Activated CD4-positive, alpha-beta T cell treated with anti-CD3 and anti-CD28 coated beads, Interleukin-2, amount 50 U/mL, for 24 hours (primary cell): ENCODE results near the gene HCN2.
A peak's percentile ranks its signal among the peaks of the same experiment; 100 is the strongest.

Experiments
- DNase-seq, 2 donors: peaks; one replicate each; pipeline ENCODE4 v3.0.0-alpha.2; 2020; ENCODE audit warnings: low read depth in 1 of 2, low spot score in 1 of 2

The HCN2 gene

DNA sequence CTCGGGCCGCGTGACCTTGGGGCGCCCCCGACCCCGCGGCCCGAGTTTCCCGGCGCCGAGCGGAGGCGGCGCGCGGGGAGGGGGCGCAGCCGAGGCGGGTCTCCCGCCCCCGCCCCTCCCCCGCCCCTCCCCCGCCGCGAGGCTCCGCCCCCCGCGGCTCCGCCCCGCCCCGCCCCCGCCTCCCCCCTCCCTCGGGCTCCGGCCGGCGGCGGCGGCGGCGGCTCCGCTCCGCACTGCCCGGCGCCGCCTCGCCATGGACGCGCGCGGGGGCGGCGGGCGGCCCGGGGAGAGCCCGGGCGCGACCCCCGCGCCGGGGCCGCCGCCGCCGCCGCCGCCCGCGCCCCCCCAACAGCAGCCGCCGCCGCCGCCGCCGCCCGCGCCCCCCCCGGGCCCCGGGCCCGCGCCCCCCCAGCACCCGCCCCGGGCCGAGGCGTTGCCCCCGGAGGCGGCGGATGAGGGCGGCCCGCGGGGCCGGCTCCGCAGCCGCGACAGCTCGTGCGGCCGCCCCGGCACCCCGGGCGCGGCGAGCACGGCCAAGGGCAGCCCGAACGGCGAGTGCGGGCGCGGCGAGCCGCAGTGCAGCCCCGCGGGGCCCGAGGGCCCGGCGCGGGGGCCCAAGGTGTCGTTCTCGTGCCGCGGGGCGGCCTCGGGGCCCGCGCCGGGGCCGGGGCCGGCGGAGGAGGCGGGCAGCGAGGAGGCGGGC lies at the start of gene HCN2:
Gene HCN2, plus strand, starts transcription at position 189 of the 703 bp plus-strand sequence. Its CDS starts 65 bp downstream, at position 254.
- no peak for DNase-seq

DNA sequence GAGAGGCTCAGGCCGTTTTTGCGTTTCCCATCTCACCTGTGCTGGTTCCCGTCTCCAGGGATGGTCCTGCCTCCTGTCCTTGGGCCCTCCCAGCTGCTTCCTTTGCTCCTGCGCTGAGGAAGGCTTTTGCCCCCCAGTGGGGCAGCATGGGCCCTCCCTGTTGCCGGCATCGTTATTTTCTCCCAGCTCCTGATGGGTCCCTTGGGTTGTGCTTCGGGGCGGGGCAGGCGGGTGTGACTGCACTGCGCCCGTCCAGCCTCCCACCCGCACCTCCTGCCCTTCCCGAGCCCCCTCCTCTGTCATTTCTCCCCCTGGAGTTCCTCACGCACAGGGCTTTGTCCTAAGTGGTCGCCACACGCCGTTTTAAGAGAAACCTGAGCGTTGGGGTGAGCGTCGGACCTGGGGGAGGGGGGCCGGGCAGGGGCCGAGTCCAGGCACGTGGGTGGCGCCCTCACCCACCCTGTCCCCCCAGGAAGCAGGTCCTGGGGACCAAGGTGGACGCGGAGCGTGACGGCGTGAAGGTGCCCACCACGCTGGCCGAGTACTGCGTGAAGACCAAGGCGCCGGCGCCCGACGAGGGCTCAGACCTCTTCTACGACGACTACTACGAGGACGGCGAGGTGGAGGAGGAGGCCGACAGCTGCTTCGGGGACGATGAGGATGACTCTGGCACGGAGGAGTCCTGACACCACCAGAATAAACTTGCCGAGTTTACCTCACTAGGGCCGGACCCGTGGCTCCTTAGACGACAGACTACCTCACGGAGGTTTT lies 48.6 kb upstream of the HCN2 start:
- no peak for DNase-seq

DNA sequence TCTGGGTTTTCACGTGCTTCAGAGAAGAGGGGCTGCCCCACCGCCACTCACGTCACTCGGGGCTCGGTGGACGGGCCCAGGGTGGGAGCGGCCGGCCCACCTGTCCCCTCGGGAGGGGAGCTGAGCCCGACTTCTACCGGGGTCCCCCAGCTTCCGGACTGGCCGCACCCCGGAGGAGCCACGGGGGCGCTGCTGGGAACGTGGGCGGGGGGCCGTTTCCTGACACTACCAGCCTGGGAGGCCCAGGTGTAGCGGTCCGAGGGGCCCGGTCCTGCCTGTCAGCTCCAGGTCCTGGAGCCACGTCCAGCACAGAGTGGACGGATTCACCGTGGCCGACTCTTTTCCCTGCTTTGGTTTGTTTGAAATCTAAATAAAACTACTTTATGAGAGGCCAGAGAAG lies 48.0 kb upstream of the HCN2 start:
- DNase-seq: no peak

DNA sequence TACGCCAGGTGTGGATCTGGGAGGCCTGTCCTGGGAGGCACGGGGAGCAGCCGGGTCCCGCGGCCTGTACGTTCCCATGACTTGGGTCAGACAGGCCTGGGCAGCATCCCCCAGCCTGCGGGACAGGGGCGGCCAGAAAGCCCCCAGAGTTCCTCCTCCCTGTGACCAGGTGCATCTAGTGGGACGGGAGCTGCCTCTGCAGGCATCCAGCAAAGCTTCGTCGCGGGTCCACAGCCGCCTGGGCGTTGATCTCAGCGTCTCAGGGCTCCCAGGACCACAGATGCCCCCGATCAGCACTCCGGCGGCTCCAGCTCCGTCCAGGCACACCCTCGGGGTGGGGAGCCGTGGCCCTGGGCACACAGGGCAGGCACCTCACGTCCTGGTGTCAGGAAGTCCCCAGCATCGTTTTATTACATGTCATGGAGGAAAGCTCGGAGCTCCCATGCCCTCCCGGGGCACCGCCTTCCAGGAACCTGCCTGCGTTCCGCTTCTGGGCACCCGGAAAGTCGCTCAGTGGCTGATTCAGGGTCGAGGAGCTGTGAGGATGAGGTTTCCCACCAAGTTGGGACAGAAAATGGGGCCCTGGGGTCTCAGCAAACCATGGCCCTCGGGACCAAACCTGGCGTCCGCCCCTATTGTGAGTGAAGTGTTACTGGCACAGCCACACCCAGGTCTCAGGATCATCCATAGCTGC lies 47.4 kb upstream of the HCN2 start:
- DNase-seq: no peak

DNA sequence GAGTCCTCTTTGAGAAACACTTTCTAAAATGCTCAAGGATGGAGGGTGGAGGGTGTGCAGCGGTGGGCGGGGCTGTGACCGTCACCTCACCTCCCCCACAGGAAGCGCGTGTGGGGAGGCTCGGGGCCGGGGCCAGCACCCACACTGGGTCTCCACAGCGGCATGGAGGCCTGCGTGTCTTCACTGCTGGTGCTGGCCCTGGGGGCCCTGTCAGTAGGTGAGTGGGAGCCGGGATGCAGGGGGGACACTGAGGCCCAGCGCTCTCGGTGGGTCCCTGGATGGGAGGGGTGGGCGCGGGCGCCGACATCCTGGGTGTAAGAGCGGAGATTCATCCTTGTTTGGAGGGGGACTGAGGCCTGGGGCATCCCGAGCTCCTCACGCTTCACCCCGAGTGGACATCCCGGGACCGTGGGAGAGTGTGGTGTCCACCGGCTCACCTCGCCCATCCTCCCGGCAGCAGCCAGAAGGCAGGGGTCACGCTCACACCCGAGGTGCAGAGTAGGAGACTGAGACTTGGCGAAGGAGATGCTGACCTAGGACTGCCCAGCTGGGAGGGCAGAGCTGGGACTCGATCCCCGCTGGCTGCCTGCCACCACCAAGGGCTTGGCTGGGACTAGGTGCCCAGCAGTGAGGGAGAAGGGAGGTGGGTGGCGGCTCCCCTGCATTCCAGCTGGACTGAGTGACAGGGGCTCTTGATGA lies 45.6 kb upstream of the HCN2 start, which contains the start of gene GZMM:
Gene GZMM, plus strand, starts transcription at position 144 of the 699 bp plus-strand sequence. Its CDS starts 19 bp downstream, at position 163.
- DNase-seq: peak; percentile 33 to 55

DNA sequence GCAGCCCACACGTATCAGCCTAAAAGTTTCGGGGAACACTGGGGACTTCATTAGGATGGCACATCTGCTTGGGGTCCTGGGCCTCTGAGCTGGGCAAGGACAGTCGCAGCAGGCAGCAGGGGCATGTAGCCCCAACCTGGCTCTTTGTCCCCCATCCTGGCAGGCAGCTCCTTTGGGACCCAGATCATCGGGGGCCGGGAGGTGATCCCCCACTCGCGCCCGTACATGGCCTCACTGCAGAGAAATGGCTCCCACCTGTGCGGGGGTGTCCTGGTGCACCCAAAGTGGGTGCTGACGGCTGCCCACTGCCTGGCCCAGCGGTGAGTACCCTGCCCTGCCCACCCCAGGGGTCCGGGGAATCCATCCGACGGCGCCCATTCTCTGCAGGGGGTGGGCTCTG lies 42.6 kb upstream of the HCN2 start:
- DNase-seq: no peak

DNA sequence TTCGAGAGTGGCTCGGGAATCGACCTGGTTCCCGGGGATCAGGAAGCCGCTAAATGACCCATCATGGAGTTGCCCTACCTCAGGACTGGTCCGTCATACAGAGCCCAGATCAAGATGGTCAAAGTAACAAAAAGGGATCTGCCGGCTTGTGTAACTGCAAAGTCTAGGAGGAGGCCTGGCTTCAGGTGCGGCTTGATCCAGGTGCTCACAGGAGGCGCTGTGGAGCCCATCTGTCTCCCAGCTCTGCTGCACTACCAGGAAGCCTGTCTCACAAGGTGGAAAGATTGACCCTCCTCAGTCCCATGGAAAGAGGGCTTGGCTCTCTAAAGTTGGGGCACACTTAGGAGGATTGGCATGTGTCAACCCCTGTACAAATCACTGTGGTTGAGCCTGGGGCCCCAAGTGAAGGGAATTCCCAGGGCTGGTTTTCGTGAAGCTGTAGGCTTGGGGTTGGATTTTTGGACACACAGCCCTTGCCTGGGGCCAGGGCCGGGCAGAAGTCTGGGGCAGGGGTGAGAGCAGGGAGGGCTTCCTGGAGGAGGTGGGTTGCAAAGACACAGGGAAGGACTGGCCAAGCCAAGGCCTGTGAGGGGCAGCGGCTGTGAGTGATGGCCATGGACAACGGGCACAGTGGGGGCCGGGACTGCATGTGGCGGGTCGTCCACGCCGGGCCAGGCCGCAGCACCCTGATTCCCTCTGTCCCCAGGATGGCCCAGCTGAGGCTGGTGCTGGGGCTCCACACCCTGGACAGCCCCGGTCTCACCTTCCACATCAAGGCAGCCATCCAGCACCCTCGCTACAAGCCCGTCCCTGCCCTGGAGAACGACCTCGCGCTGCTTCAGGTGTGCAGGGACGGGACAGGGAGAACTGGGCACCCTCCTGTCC lies 41.6 kb upstream of the HCN2 start:
- no peak for DNase-seq

DNA sequence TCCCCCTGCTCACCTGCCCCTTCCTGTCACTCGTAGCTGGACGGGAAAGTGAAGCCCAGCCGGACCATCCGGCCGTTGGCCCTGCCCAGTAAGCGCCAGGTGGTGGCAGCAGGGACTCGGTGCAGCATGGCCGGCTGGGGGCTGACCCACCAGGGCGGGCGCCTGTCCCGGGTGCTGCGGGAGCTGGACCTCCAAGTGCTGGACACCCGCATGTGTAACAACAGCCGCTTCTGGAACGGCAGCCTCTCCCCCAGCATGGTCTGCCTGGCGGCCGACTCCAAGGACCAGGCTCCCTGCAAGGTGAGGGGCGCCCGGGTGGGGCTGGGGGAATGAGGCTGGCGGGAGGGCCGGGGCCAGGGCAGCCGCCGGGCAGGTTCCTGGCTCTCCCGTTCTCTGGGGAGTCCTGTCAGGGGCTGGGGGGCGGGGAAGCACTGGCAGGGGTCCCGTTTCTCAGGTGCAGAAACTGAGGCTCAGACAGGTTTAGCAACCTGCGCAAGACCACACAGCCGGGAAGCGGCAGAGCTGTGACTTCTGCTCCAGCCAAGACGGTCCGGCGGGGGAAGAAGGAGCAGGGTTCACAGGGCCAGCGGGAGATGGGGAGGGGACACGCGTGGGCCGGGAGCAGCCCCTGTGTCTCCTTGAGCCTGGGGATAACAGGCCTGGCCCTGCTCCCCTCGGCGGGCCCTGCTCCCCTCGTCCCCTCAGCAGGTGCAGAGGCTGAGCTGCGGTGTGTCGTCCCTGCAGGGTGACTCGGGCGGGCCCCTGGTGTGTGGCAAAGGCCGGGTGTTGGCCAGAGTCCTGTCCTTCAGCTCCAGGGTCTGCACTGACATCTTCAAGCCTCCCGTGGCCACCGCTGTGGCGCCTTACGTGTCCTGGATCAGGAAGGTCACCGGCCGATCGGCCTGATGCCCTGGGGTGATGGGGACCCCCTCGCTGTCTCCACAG lies 40.5 kb upstream of the HCN2 start:
- no peak for DNase-seq

DNA sequence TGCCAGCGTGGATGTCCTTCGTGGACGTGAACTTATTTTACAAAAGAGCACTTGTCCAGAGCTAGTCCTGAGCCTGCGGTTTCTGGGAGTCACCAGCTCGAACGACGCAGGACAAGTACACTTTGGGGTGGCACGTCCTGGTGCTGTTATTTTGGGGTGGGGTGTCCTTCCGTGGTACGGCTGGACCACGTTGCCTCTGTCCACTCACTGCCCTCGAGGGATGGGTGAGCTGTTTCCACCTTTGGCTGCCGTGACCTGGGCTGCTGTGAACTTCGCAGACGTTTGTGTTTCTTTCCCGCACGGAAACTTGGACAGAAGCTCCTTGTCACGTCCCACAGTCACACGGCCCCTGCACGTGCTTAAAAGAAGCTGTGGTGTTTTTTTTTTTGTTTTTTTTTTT lies 34.9 kb upstream of the HCN2 start:
- DNase-seq: no peak

DNA sequence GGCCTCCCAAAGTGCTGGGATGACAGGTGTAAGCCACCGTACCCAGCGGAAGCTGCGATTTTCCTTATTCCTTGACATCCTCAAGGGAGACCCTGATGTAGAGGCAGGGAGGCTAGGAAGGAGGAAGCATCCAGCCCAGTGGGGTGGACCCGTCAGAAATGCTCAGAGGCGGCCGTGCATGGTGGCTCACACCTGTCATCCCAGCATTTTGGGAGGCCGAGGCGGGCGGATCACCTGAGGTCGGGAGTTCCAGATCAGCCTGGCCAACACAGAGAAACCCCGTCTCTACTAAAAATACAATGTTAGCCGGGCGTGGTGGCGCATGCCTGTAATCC lies 34.2 kb upstream of the HCN2 start:
- no peak for DNase-seq

DNA sequence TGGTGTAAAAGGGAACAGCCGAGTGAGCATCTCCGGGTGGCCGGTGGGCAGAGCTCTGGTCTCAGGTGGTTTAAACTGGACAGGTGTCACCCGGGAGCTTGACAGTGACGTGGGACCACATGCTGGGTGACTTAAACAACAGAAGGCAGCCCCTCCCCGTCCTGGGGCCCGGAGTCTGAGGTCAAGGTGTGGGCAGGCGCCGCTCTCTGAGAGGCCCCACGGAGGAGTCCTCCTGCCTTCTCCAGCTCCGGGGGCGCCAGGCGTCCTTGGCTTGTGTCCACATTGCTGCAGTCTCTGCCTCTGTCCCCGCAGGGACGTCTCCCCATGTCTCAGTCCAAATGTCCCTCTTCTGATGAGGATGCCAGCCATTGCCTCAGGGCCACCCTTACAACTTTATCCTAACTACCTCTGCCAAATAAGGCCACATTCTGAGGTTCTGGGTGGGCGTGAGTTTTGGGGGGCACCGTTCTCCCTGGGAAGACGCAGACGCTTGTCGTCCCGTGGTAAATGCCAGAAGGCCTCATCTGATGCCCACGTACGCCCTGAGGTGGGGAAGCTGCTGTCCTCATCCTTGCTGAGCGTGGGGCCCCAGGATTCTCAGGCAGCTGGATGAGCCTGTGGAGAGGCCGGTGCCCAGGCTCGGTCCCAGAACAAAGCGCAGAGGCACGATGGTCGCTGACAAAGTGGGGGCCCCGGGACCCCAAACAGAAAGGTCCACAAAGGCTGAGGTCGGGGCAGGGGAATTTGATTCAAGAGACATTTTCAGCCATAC lies 32.9 kb upstream of the HCN2 start:
- no peak for DNase-seq

DNA sequence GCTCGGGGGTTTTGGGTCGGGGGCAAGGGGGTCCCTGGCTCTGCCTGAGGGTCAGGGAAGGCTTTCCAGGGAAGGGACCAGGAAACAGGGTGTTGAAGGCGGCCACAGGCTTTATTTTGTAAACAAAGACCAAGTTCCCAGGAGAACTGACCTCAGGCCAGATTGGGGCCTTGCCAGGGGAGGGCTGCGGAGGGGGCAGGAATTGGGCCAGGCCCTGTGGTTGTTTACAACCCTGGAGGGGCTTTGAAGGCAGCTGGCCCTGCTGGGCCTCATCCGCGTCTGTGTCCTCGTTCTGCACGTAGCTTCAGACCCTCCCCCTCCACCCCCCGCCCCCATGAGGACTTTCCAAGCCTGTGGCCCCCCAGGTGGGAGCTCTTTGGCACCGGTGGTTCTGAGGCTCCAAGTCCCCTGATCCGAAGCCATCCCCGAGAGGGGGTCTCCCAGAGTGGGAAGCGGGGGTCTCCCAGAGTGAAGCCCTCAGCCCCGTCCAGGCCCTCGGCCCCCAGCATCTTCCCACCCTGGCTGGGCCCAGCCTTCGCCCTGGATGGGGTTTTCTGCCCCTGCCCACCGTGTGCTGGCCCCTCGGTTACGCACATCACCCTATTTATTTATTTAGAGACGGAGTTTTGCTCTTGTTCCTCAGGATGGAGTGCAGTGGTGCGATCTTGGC lies 30.8 kb upstream of the HCN2 start:
- no peak for DNase-seq

DNA sequence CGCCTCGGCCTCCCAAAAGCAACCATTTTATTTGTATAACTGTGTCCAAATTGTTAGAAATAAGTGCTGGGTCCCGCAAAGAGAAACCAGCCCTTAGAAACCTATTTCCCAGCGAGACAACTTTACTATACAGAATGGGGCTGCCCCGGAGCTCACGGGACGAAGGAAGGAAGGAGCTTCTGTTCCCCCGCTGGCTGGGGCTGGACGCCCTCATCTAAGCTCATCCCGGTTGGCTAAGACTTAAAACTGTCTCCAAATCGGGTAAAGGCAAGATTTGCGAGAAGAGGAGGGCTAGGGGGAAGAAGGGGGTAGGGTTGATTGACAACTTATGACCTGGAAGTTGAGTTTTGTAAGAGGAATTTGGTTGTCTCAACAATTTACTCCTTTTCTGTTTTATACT lies 29.6 kb upstream of the HCN2 start:
- no peak for DNase-seq

DNA sequence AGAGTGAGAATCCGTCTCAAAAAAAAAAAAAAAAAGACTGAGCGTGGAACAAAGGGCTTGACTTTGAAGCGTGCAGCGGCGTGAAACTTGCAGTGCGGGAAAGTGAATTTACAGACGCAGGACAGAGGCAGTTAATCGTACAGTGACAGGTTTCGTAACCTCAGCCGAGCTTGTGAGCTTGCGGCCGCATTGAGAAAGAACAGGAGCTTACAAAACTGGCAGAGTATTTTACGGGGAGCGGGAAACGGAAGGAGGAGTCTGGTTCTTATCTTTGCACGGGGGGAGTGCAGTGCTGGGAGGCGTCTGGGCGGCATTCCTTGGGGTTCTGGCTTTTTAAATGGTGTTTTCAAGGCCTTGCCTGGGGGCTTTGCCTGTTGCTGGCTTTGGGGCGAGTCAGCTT lies 23.3 kb upstream of the HCN2 start:
- no peak for DNase-seq

DNA sequence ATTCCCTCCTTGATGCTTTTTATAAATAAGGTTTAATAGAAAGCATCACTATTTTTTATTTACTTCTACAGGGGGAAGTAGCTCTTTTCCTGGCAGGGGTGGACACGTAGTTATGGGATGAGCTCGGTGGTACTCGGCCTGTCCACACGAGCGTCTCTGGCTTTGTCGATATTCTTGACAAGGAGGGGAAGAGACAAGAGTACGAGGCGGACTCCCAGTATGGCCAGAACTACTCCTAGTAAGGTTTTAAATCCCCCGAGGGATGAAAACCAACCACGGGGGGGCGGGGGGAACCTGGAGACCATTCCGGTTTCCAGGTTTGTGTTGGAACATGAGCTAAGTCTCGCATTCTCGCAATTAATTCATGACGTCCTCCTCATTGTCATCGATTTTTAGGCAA lies 22.8 kb upstream of the HCN2 start:
- no peak for DNase-seq

DNA sequence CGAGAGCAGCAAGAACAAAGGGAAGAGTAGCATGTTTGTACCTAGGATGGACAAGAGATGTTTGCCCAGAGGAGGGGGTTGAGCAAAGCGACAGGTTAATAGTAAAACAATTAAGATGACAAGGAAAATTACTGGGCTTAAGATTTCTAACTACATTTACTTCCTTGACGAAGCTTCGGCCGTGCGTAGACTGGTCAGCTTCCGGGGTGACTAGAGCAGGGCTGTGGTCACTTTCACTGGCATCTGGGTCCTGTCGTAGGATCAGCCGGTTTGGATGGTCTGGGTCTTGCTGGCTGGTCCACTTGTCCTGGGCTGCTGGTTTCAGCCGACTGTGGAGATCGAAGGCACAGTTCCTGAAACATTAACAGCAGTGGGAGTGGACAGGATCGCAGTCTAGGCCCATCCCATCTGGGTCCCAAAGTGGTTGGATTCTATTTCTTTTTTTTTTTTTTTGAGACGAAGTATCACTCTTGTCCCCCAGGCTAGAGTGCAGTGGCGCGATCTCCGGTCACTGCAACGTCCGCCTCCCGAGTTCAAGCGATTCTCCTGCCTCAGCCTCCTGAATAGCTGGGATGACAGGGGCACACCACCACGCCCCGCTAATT lies 22.3 kb upstream of the HCN2 start:
- DNase-seq: no peak

DNA sequence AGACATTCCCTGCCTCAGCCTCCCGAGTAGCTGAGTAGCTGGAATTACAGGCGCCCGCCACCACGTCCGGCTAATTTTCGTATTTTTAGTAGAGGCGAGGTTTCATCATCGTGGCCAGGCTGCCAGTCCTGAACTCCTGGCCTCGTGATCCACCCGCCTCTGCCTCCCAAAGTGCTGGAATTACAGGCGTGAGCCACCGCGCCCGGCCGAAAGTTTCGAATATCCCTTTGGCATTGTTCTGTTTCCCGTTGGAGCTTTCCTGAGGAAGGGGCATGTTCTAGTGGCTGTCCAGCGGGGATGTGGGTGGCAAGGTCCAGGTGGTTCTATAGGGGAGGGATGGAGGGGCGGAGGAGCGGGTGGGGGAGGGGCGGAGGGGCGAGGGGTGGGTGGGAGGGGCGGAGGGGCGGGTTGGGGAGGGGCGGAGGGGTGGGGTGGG lies 19.4 kb upstream of the HCN2 start:
- no peak for DNase-seq
